Spleen (tissue), 7 donors: ENCODE data around the gene BLZF1.

Experiments used
- POLR2A ChIP-seq, 3 donors: fragments of 450-650 bp; IDR thresholded peaks; one replicate each; pipeline ENCODE4 v1.5.1; 2017; ENCODE audit warnings: antibody characterized with exemption in 3 of 3, mild to moderate bottlenecking in 1 of 3
- TF ChIP-seq, protein P1 (sequence below), 11 experiments: fragments of 200-600 bp in 7 of 11; fragments of 450-650 bp in 4 of 11; sonication (generic) in 4 of 11; IDR thresholded peaks in 8 of 11; conservative IDR thresholded peaks in 3 of 11; 1 replicate in 7 of 11; 2 replicates in 4 of 11; pipeline versions ENCODE4 v1.4.0 to v1.8.0; 2016 to 2021; ENCODE audit warnings: antibody characterized with exemption in 11 of 11, inconsistent platforms in 4 of 11, mild to moderate bottlenecking in 1 of 11
- donor health status: DM: no; HTN: no; CAD: no; lungs with moderate emphysema.
- donor health status: DM: no; HTN: no; CAD: no.
- donor health status: DM: no; HTN: no; CAD: no.

DNA sequence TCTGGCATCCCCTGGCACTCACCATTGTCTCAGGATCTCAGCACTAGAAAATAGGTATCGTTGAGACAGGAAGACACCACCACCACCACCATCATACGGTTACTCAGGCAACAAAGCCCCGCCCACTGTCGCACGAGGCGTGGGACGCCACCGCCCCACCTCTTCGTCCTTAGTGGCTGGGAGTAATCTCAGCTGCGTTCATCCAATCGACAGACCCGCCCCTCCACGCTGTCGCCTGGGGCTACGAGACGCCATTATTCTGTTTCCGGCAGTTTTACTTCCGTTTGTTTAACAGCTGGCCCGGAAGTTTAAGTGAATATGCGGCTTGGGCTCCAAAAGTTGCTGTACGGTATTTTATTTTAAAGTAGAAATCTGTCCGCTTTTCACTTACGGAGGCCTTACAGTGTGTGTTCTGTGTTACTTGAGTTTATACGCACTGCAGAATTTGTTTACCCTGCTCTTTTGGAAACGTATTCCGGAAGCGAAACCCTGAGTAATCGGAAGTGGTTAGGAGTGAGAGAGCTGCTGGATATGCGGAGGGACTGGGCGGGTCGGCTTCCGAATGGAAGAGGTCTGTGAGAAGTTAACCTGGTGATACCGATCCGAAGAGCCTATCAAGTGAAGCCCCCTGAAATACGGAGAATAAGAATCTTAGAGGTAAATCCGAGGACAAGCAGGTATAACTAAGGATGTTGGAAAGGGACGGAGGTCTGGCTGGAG lies at the start of gene BLZF1, which contains the start of gene NME7:
- TF ChIP-seq, protein P1, sequence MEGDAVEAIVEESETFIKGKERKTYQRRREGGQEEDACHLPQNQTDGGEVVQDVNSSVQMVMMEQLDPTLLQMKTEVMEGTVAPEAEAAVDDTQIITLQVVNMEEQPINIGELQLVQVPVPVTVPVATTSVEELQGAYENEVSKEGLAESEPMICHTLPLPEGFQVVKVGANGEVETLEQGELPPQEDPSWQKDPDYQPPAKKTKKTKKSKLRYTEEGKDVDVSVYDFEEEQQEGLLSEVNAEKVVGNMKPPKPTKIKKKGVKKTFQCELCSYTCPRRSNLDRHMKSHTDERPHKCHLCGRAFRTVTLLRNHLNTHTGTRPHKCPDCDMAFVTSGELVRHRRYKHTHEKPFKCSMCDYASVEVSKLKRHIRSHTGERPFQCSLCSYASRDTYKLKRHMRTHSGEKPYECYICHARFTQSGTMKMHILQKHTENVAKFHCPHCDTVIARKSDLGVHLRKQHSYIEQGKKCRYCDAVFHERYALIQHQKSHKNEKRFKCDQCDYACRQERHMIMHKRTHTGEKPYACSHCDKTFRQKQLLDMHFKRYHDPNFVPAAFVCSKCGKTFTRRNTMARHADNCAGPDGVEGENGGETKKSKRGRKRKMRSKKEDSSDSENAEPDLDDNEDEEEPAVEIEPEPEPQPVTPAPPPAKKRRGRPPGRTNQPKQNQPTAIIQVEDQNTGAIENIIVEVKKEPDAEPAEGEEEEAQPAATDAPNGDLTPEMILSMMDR (IDR thresholded peaks at IDR 0.05 in 8 of 11, conservative IDR thresholded peaks at IDR 0.05 in 3 of 11), result peak in 1 of 11 experiments; percentile 35
- no peak for TF ChIP-seq POLR2A (IDR thresholded peaks at IDR 0.05)
